ENCODE data around the gene DOCK7. TPM values are rescaled to one million over a fixed set of nuclear protein-coding genes. Genes with fewer than 3 reads are reported as not detected.

Gene DOCK7
- total and polyA plus RNA-seq, 2 of the 8 experiments (the other 6 are each of a cell fraction or from before 2014, with no cell fraction given) = 10.2 to 33.7 TPM

DNA sequence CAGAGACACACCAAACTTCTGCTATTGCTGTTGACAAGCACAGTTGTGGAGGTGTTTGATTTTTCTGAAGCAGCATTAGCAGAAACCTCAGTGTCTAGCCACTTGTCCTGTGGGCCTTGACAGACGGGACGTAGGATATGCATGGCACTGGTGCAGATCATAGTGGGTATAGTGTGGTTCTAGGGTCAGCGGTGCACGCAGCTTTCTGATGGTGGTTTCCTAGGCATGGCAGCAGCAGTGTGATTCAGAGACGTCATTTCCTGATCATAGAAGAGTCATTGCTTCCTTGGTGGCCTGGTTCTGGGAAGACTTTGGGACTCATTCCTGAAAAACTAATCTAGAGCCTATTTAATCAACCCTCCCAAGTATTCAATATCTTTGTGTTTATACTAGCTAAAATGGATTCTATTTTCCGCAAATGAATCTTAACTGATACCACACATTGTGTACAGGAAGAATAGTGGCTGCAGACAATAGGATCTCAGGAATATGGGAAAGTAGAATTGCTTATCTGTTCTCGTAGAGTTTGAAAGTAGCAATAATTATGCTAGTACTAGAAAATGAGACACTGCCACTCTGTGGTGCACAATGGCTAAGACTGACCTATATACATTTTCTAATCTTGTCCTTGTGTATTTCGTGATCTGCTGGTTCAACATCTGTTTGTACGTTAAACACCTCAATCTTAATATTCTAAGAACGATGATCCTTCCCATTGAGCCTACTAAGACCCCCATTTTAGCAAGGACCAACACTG is 254.1 kb downstream of the DOCK7 start (continued):
- TF ChIP-seq RFX5 (IDR thresholded peaks at IDR 0.05; ENCODE audit: borderline replicate concordance, low read depth, low read length) = no peak
- no peak for TF ChIP-seq TCF12 (IDR thresholded peaks at IDR 0.05; ENCODE audit: low read depth, low read length)
- TF ChIP-seq EZH2 (IDR thresholded peaks at IDR 0.05; ENCODE audit: low read depth, low read length, severe bottlenecking) = no peak
- TF ChIP-seq, protein P1, sequence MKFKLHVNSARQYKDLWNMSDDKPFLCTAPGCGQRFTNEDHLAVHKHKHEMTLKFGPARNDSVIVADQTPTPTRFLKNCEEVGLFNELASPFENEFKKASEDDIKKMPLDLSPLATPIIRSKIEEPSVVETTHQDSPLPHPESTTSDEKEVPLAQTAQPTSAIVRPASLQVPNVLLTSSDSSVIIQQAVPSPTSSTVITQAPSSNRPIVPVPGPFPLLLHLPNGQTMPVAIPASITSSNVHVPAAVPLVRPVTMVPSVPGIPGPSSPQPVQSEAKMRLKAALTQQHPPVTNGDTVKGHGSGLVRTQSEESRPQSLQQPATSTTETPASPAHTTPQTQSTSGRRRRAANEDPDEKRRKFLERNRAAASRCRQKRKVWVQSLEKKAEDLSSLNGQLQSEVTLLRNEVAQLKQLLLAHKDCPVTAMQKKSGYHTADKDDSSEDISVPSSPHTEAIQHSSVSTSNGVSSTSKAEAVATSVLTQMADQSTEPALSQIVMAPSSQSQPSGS (IDR thresholded peaks at IDR 0.05; ENCODE audit: low read length) = no peak
- TF ChIP-seq KDM4A (IDR thresholded peaks at IDR 0.05; ENCODE audit: low read depth, low read length, severe bottlenecking) = no peak

All from H1 (cell line).